ENCODE measurements around the gene FREM2.

DNA sequence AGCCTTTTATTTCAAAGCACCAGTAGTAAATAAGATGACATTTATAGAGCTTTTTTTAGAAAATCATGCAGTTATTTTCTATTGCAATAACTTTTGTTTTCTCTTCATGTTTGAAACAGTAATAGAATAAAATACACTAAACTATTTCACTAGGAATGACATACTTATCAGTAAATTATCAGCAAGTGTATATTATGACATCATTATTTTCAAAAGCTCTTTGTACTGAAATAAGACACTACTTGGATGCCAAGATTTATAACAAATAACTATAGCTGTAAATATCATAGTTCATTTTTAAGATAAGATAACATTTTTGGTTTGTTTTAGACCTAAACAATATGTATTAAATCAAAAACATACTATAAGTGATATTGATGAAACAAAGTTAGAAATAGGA is 246.9 kb downstream of the FREM2 start:
- TF ChIP-seq, protein P1, sequence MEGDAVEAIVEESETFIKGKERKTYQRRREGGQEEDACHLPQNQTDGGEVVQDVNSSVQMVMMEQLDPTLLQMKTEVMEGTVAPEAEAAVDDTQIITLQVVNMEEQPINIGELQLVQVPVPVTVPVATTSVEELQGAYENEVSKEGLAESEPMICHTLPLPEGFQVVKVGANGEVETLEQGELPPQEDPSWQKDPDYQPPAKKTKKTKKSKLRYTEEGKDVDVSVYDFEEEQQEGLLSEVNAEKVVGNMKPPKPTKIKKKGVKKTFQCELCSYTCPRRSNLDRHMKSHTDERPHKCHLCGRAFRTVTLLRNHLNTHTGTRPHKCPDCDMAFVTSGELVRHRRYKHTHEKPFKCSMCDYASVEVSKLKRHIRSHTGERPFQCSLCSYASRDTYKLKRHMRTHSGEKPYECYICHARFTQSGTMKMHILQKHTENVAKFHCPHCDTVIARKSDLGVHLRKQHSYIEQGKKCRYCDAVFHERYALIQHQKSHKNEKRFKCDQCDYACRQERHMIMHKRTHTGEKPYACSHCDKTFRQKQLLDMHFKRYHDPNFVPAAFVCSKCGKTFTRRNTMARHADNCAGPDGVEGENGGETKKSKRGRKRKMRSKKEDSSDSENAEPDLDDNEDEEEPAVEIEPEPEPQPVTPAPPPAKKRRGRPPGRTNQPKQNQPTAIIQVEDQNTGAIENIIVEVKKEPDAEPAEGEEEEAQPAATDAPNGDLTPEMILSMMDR (IDR thresholded peaks at IDR 0.05), result no peak
- no peak for TF ChIP-seq POLR2A (IDR thresholded peaks at IDR 0.05)
